Ishikawa (cell line): ENCODE measurements around the gene ERGIC1.

Source experiments
- CEBPB ChIP-seq: IDR thresholded peaks from 2 replicates; pipeline ENCODE4 v1.6.1; 2012
- CREB1 ChIP-seq: IDR thresholded peaks from 2 replicates; pipeline ENCODE4 v1.6.1; 2012; ENCODE audit warnings: low read depth
- EGR1 ChIP-seq: IDR thresholded peaks from 2 replicates; pipeline ENCODE4 v1.6.1; 2012
- EP300 ChIP-seq: IDR thresholded peaks from 2 replicates; pipeline ENCODE4 v1.6.1; 2012; ENCODE audit warnings: borderline replicate concordance
- FOXM1 ChIP-seq: IDR thresholded peaks from 2 replicates; pipeline ENCODE4 v1.6.1; 2012; ENCODE audit warnings: low read depth, borderline replicate concordance
- NFIC ChIP-seq: IDR thresholded peaks from 2 replicates; pipeline ENCODE4 v1.6.1; 2012
- RAD21 ChIP-seq: IDR thresholded peaks from 2 replicates; pipeline ENCODE4 v1.6.1; 2012; ENCODE audit warnings: low read depth
- TAF1 ChIP-seq: IDR thresholded peaks from 2 replicates; pipeline ENCODE4 v1.6.1; 2012; ENCODE audit warnings: low read depth, mild to moderate bottlenecking
- TCF12 ChIP-seq: IDR thresholded peaks from 2 replicates; pipeline ENCODE4 v1.6.1; 2012; ENCODE audit warnings: low read depth
- TEAD4 ChIP-seq: IDR thresholded peaks from 2 replicates; pipeline ENCODE4 v1.6.1; 2012
- YY1 ChIP-seq: IDR thresholded peaks from 2 replicates; pipeline ENCODE4 v1.6.1; 2012; ENCODE audit warnings: low read depth
- ZBTB7A ChIP-seq: IDR thresholded peaks from 2 replicates; pipeline ENCODE4 v1.6.1; 2012; ENCODE audit warnings: low read depth
- TF ChIP-seq, protein P1 (sequence below): IDR thresholded peaks from 2 replicates; pipeline ENCODE4 v1.6.1; 2012; ENCODE audit warnings: low read depth, mild to moderate bottlenecking
- TF ChIP-seq, protein P2 (sequence below): IDR thresholded peaks from 2 replicates; pipeline ENCODE4 v1.6.1; 2012
- TF ChIP-seq, protein P3 (sequence below): IDR thresholded peaks from 2 replicates; pipeline ENCODE4 v1.6.1; 2012

Gene ERGIC1

DNA sequence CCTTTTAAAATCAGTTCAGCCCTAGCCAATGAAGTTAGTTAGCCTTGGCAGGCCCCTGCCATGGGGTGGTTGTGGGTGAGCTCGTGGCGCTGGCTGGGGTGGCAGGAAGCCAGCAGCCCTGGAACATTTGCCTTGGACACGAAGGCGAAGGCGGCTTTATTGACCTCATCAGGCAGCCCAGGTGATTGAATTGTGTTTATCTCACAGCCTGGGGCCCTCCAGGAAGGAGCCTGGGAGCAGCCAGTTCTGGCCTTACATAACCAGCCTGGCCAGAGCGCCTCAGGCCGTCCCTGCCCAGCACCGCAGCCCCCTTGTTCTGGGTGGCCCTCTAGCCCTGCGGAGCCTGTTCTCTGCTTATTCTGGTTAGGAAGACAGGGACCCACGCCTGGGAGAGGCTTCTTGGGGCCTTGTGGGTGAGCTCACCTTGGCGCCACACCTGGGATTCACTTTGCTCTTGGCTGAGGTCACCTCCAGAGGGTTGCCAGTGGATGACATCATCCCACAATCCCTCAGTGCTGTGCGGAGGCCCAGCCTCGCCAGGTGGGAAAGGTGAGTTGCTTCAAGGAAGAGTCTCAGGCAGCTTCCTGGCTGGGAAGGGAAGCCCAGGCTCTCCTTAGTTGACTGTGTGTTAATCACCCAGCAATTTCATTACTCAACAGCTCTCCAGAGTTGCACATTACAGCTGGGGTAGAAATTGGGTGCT, 70.7 kb downstream of the ERGIC1 start:
- 0 out of 2 replicates have a peak, but pooled peaks have one; percentile 42 for TF ChIP-seq YY1
- TF ChIP-seq, protein P1, sequence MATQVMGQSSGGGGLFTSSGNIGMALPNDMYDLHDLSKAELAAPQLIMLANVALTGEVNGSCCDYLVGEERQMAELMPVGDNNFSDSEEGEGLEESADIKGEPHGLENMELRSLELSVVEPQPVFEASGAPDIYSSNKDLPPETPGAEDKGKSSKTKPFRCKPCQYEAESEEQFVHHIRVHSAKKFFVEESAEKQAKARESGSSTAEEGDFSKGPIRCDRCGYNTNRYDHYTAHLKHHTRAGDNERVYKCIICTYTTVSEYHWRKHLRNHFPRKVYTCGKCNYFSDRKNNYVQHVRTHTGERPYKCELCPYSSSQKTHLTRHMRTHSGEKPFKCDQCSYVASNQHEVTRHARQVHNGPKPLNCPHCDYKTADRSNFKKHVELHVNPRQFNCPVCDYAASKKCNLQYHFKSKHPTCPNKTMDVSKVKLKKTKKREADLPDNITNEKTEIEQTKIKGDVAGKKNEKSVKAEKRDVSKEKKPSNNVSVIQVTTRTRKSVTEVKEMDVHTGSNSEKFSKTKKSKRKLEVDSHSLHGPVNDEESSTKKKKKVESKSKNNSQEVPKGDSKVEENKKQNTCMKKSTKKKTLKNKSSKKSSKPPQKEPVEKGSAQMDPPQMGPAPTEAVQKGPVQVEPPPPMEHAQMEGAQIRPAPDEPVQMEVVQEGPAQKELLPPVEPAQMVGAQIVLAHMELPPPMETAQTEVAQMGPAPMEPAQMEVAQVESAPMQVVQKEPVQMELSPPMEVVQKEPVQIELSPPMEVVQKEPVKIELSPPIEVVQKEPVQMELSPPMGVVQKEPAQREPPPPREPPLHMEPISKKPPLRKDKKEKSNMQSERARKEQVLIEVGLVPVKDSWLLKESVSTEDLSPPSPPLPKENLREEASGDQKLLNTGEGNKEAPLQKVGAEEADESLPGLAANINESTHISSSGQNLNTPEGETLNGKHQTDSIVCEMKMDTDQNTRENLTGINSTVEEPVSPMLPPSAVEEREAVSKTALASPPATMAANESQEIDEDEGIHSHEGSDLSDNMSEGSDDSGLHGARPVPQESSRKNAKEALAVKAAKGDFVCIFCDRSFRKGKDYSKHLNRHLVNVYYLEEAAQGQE: no peak
- peak; percentile 25; the same call in 1 of the 2 replicates for TF ChIP-seq TEAD4
- no peak for TF ChIP-seq CEBPB
- peak; percentile 45; the same call in 1 of the 2 replicates for TF ChIP-seq EP300
- TF ChIP-seq TCF12: peak; percentile 81
- no peak for TF ChIP-seq FOXM1
- no peak for TF ChIP-seq EGR1
- TF ChIP-seq, protein P2, sequence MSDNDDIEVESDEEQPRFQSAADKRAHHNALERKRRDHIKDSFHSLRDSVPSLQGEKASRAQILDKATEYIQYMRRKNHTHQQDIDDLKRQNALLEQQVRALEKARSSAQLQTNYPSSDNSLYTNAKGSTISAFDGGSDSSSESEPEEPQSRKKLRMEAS: peak; percentile 82
- 0 out of 2 replicates have a peak, but pooled peaks have one; percentile 29 for TF ChIP-seq CREB1
- TF ChIP-seq, protein P3, sequence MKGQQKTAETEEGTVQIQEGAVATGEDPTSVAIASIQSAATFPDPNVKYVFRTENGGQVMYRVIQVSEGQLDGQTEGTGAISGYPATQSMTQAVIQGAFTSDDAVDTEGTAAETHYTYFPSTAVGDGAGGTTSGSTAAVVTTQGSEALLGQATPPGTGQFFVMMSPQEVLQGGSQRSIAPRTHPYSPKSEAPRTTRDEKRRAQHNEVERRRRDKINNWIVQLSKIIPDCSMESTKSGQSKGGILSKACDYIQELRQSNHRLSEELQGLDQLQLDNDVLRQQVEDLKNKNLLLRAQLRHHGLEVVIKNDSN: no peak
- TF ChIP-seq RAD21: no peak
- TF ChIP-seq TAF1: no peak
- 0 out of 2 replicates have a peak, but pooled peaks have one; percentile 28 for TF ChIP-seq ZBTB7A
- peak; percentile 76 for TF ChIP-seq NFIC

DNA sequence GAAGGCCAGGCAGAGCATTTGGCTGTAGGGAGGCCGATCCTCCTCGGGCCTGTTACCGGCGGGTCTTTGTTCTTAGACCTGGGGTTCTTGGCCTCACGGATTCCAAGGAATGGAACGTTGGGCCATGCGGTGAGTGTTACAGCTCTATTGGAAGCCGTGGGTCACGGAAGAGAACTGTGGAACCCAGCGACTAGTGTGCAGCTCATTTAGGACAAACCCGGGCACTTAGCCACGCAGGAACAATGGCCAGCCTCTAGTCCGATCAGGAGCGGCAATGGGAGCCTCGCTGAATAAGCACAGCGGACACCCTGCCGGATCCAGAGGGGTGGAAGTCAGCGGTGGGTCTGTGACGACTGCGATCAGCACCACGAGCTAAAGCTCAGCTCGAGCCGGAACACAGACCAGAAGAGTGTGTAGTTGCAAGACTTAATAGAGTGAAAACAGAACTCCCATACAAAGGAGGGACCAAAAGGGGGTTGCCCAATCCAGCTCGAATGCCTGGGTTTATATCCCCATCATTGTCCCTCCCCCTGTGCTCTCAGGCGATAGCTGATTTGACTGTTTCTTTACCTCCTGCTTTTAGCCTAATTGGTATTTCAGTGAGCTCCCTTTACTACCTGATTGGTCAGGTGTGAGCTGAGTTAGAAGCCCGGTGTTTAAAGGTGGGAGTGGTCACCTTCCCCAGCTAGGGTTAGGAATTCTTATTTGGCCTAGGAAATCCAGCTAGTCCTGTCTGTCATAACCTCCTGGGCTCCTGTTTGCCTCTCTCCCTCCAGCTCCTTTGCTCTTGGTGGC, 71.5 kb downstream of the ERGIC1 start:
- TF ChIP-seq FOXM1 (no peak), ZBTB7A (no peak), TAF1 (no peak), EP300 (no peak), YY1 (no peak)

DNA sequence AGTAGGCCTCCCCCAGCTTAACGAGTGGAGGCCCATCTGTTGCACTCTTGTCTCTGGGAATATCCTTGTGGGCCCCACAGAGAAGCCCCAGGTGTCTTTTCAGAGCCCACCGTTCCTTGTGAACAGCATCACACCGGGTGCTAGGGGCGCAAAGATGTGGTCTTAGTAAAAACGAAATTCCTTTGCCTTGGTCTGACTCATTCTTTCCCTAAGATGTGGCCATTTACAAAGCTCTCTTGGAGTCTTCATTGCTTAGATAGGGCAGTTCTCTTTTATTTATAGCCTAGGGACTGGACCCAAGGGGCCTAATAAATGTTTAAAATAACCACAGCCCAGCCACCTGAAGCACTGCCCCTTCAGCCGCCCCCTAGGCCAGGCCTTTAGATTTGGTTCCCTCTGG, 72.4 kb downstream of the ERGIC1 start:
- TF ChIP-seq ZBTB7A (no peak), EP300 (no peak), RAD21 (no peak), CREB1 (no peak), CEBPB (no peak), TCF12 (no peak), EGR1 (no peak), TEAD4 (no peak), YY1 (no peak), NFIC (no peak), FOXM1 (no peak), TAF1 (no peak)
- TF ChIP-seq, protein P1: no peak
- TF ChIP-seq, protein P3: no peak
- TF ChIP-seq, protein P2: no peak

DNA sequence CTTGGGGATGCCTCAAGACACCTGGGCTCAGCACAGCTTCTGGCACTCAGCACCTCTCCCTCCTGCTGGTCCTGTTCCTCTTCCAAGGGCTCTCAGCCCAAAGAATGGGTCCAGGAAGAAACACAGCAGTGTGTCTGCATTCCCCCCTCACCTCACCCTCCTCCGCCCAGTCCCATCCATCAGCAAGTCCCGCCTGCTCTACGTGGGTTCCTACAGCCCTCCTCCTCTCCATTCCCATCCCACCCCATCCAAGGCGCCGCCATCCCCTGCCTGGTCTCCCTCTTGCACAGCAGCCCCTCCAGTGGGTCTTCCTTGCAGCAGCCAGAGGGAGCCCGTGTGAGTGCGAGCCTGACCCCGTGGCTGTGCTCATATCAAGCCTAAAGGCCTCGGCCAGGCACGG, 72.8 kb downstream of the ERGIC1 start:
- TF ChIP-seq FOXM1: no peak

DNA sequence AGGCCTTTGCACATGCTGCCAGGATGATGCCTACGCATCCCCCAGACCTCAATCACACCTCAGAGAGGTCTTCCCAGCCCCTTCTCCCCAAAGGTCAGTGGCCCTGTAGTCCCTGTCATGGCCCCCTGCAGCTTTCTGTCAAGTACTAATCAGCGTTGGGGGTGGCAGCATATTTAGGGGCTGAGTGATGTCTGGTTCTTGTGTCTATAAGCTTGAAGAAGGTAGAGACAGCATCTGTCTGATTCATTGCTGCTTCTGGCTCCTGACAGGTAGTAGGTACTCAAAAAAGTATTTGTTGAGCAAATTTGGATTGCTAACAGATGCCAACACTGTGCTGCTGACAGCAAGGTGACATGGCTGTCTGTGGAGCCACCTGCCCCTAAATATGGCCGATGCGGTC, 73.6 kb downstream of the ERGIC1 start:
- no peak for TF ChIP-seq FOXM1
- TF ChIP-seq, protein P3: no peak
- no peak for TF ChIP-seq ZBTB7A
- no peak for TF ChIP-seq TAF1
- TF ChIP-seq RAD21: no peak
- TF ChIP-seq EGR1: no peak
